ENCODE measurements around the gene KRT23.

KRT23 gene

DNA sequence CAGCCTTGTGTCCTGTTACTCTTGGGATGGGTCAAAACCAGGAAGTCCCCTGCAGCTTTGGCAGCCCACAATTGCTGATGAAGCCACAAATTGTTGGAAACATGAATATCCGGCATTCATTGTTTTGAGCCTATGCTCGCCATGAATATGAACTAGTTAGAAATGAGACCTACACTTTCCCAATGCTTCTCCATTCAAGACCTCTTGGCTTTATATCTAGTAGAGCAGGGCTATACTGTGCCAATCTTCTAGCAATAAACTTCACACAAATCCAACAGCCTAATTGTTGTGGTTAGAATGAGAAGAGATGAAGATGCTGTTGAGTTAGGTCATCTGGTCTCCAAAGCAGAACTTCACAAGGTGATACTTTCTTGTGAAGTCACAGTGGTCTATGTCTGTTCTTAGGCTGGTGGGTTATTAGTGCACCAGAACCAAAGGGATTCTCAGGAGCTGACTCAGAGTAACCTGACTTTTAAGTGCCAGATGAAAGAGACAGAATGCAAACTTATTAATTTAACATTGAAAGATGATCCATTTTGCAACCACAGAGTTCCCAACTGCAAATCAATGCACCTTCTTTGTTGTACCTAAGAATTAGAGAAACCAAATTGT is 13.7 kb upstream of the KRT23 start:
- H2AFZ ChIP-seq (ENCODE audit: low read depth), result no peak overlapping the region
- H3K9ac ChIP-seq, result no peak overlapping the region
- H3K36me3 ChIP-seq (ENCODE audit: insufficient read depth), result no peaks in the 10 kb centered on the region
- no peak overlapping the region for H3K4me2 ChIP-seq
- H3K79me2 ChIP-seq (ENCODE audit: insufficient read depth, low read depth), result no peaks in the 10 kb centered on the region
- no peaks in the 10 kb centered on the region for H4K20me1 ChIP-seq (ENCODE audit: insufficient read depth)
- H3K4me3 ChIP-seq (IDR thresholded peaks at IDR 0.05; ENCODE audit: insufficient read depth, low read depth, low read length), result no peak overlapping the region
- no peak overlapping the region for H3K27ac ChIP-seq
- no peaks in the 10 kb centered on the region for H3K27me3 ChIP-seq (ENCODE audit: insufficient read depth, low read depth)
- no peaks in the 10 kb centered on the region for H3K4me1 ChIP-seq (ENCODE audit: low read depth, poor library complexity, severe bottlenecking)
- TF ChIP-seq, protein P1, sequence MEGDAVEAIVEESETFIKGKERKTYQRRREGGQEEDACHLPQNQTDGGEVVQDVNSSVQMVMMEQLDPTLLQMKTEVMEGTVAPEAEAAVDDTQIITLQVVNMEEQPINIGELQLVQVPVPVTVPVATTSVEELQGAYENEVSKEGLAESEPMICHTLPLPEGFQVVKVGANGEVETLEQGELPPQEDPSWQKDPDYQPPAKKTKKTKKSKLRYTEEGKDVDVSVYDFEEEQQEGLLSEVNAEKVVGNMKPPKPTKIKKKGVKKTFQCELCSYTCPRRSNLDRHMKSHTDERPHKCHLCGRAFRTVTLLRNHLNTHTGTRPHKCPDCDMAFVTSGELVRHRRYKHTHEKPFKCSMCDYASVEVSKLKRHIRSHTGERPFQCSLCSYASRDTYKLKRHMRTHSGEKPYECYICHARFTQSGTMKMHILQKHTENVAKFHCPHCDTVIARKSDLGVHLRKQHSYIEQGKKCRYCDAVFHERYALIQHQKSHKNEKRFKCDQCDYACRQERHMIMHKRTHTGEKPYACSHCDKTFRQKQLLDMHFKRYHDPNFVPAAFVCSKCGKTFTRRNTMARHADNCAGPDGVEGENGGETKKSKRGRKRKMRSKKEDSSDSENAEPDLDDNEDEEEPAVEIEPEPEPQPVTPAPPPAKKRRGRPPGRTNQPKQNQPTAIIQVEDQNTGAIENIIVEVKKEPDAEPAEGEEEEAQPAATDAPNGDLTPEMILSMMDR (conservative IDR thresholded peaks at IDR 0.05; ENCODE audit: low read depth, low read length), result no peak

DNA sequence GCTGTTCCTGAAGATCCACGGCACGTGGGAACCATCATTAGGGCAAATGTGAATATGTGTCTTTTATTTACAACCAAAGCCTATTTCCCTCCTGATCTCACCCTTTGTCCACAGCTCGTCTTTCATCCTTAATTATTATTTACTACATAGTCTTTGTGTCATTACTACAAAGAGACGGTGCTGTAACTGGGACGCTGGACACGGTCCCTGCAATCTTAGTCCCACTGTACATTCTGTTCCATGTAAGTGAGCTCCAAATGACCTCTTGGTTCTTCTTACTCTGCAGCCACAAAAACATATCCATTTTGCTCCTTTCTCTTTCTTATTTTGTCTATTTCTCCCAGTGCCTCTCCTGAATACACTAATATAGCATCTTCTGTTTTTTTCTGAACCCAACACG is 12.7 kb upstream of the KRT23 start:
- no peak overlapping the region for H3K9ac ChIP-seq

DNA sequence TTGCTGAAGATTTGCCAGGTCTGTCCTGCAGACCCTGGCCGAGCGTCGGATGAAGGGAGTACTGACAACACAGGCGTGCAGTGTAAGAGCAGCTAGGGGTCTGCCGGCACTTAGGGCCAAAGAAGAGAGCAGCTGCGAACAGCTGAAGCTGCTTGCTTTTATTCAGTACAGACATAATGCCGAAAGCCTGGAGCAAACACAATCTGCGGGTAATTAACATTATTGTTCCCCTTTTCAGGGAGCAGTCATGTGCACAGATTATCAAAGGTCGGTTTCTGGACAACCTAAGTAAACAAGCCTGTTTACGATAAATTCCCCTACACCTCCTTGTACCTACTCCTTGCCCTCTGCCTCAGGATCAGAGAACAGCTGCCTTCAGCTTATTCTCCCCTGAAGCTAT is 12.0 kb upstream of the KRT23 start:
- H3K36me3 ChIP-seq (ENCODE audit: insufficient read depth), result no peaks in the 10 kb centered on the region
- H2AFZ ChIP-seq (ENCODE audit: low read depth), result no peak overlapping the region
- H3K4me2 ChIP-seq, result no peak overlapping the region
- H3K9ac ChIP-seq, result no peak overlapping the region
- H3K27ac ChIP-seq, result no peak overlapping the region
- no peaks in the 10 kb centered on the region for H3K79me2 ChIP-seq (ENCODE audit: insufficient read depth, low read depth)
- no peaks in the 10 kb centered on the region for H3K4me1 ChIP-seq (ENCODE audit: low read depth, poor library complexity, severe bottlenecking)
- H3K27me3 ChIP-seq (ENCODE audit: insufficient read depth, low read depth), result no peaks in the 10 kb centered on the region
- no peaks in the 10 kb centered on the region for H4K20me1 ChIP-seq (ENCODE audit: insufficient read depth)
- TF ChIP-seq, protein P1 (conservative IDR thresholded peaks at IDR 0.05; ENCODE audit: low read depth, low read length), result no peak
- no peak overlapping the region for H3K4me3 ChIP-seq (IDR thresholded peaks at IDR 0.05; ENCODE audit: insufficient read depth, low read depth, low read length)

More for the DNA sequence above, 12.7 kb upstream of the KRT23 start:
- no peak overlapping the region for H2AFZ ChIP-seq (ENCODE audit: low read depth)
- no peaks in the 10 kb centered on the region for H3K27me3 ChIP-seq (ENCODE audit: insufficient read depth, low read depth)
- H3K4me1 ChIP-seq (ENCODE audit: low read depth, poor library complexity, severe bottlenecking), result no peaks in the 10 kb centered on the region
- TF ChIP-seq, protein P1 (conservative IDR thresholded peaks at IDR 0.05; ENCODE audit: low read depth, low read length), result no peak
- no peak overlapping the region for H3K27ac ChIP-seq
- H3K36me3 ChIP-seq (ENCODE audit: insufficient read depth), result no peaks in the 10 kb centered on the region
- H4K20me1 ChIP-seq (ENCODE audit: insufficient read depth), result no peaks in the 10 kb centered on the region
- H3K4me2 ChIP-seq, result no peak overlapping the region
- H3K79me2 ChIP-seq (ENCODE audit: insufficient read depth, low read depth), result no peaks in the 10 kb centered on the region
- H3K4me3 ChIP-seq (IDR thresholded peaks at IDR 0.05; ENCODE audit: insufficient read depth, low read depth, low read length), result no peak overlapping the region

DNA sequence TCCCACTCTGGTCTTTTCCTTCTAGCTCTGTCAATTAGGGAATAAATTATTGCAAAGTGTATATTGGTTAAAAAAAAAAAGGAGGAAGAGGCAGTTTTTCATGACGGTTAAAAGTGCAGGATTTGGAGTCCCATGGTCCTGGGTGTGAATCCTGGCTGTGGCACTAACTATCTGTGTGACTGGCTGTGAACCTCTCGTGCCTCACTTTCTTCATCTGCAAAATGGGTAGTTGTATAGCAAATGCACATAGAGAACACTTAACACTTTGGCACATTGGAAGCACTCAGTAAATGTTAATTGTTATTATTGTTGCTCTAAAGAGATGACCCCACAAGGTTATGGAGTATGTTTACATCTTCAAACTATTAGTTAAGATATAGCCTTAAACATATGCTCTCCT is 10.5 kb upstream of the KRT23 start:
- no peaks in the 10 kb centered on the region for H3K27me3 ChIP-seq (ENCODE audit: insufficient read depth, low read depth)

More for the DNA sequence above, 10.5 kb upstream of the KRT23 start:
- Histone ChIP-seq H3K9ac (no peak overlapping the region), H3K4me2 (no peak overlapping the region), H3K36me3 (ENCODE audit: insufficient read depth) (no peaks in the 10 kb centered on the region), H2AFZ (ENCODE audit: low read depth) (no peak overlapping the region), H3K79me2 (ENCODE audit: insufficient read depth, low read depth) (no peaks in the 10 kb centered on the region), H3K27ac (no peak overlapping the region), H3K4me3 (IDR thresholded peaks at IDR 0.05; ENCODE audit: insufficient read depth, low read depth, low read length) (no peak overlapping the region), H3K4me1 (ENCODE audit: low read depth, poor library complexity, severe bottlenecking) (no peaks in the 10 kb centered on the region), H4K20me1 (ENCODE audit: insufficient read depth) (no peaks in the 10 kb centered on the region)
- TF ChIP-seq, protein P1 (conservative IDR thresholded peaks at IDR 0.05; ENCODE audit: low read depth, low read length), result no peak
